Uterus (tissue), 4 donors: ENCODE measurements around the gene LUZP4. TPM values are rescaled to one million over a fixed set of nuclear protein-coding genes. Genes with fewer than 3 reads are reported as not detected.

Experiments used
- DNase-seq, 2 donors: peaks; one replicate each; pipeline ENCODE4 v3.0.0-alpha.2; 2019 to 2020
- H3K27ac ChIP-seq, 2 donors: fragments of 200-600 bp; sonication (generic); 1 replicate in 1 of 2; 2 replicates in 1 of 2; pipeline ENCODE4 v1.5.1; 2016 to 2018
- H3K27me3 ChIP-seq, 2 donors: fragments of 200-600 bp; sonication (generic); one replicate each; pipeline ENCODE4 v1.5.1; 2018 to 2019; ENCODE audit warnings: control low read depth in 1 of 2
- H3K36me3 ChIP-seq, 2 donors: fragments of 200-600 bp; sonication (generic); one replicate each; pipeline ENCODE4 v1.5.1; 2019; ENCODE audit warnings: control low read depth in 1 of 2
- H3K4me1 ChIP-seq, 2 donors: fragments of 200-600 bp; sonication (generic); one replicate each; pipeline ENCODE4 v1.5.1; 2018 to 2019; ENCODE audit warnings: control low read depth in 1 of 2
- H3K4me3 ChIP-seq, 2 donors: fragments of 200-600 bp; sonication (generic); 1 replicate in 1 of 2; 2 replicates in 1 of 2; pipeline ENCODE4 v1.5.1; 2018 to 2019; ENCODE audit warnings: mild to moderate bottlenecking in 1 of 2
- H3K9me3 ChIP-seq, 2 donors: fragments of 200-600 bp; sonication (generic); one replicate each; pipeline ENCODE4 v1.5.1; 2019; ENCODE audit warnings: control low read depth in 1 of 2
- CTCF ChIP-seq, 4 experiments: fragments of 200-600 bp in 2 of 4; fragments of 450-650 bp in 2 of 4; sonication (generic) in 2 of 4; IDR thresholded peaks; one replicate each; pipeline ENCODE4 v1.5.1; 2016 to 2019; ENCODE audit warnings: antibody characterized with exemption in 4 of 4, mild to moderate bottlenecking in 2 of 4, moderate library complexity in 1 of 4
- POLR2A ChIP-seq, 2 donors: fragments of 450-650 bp; IDR thresholded peaks; one replicate each; pipeline ENCODE4 v1.6.1; 2016; ENCODE audit warnings: antibody characterized with exemption in 2 of 2, mild to moderate bottlenecking in 1 of 2, moderate library complexity in 1 of 2
- intact Hi-C: fragments of 100-400 bp; cut with DNase I; formaldehyde crosslinking; loops from one replicate; pipeline ENCODE4 v1.15.1; 2023; ENCODE audit warnings: low total_unique reads
- total RNA-seq, 4 donors: library from RNA; depleted of rRNA in 3 of 4; stranded (reverse); fragments of >200 nt in 3 of 4; gene quantifications; one replicate each; pipeline versions ENCODE4 v1.1.0 to v1.2.4, GENCODE V29; 2014 to 2023
- donor health status: DM: yes; HTN: yes; CAD: no.

Gene LUZP4
- total RNA-seq, 4 donors from 2014 or later: not detected

DNA sequence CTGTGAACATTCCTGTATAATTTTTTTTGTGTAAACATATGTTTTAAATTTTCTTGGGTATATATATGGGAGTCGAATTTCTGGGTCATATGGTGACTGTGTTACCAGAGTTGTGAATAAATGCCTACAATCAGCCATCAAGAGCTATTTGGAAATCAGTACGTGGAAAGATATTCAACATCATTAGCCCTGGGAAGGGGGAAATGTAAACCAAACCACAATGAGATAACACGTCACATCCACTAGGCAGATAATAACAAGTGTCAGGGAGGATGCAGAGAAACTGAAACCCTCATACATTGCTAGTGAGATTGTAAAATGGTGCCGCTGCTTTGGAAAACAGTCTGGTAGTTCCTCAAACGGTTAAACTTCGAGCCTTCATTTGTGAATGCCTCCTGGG is 43.9 kb downstream of the LUZP4 start:
- Histone ChIP-seq H3K36me3 (no peaks in the 10 kb centered on the region), H3K4me3 (no peak overlapping the region), H3K27ac (peak overlapping the region; percentile 58 to 74), H3K4me1 (no peaks in the 10 kb centered on the region), H3K9me3 (no peaks in the 10 kb centered on the region), H3K27me3 (no peaks in the 10 kb centered on the region)
- DNase-seq: no peak
- no peak for TF ChIP-seq POLR2A (IDR thresholded peaks at IDR 0.05)
- TF ChIP-seq CTCF (IDR thresholded peaks at IDR 0.05): no peak
- intact Hi-C loops: no loop called here

DNA sequence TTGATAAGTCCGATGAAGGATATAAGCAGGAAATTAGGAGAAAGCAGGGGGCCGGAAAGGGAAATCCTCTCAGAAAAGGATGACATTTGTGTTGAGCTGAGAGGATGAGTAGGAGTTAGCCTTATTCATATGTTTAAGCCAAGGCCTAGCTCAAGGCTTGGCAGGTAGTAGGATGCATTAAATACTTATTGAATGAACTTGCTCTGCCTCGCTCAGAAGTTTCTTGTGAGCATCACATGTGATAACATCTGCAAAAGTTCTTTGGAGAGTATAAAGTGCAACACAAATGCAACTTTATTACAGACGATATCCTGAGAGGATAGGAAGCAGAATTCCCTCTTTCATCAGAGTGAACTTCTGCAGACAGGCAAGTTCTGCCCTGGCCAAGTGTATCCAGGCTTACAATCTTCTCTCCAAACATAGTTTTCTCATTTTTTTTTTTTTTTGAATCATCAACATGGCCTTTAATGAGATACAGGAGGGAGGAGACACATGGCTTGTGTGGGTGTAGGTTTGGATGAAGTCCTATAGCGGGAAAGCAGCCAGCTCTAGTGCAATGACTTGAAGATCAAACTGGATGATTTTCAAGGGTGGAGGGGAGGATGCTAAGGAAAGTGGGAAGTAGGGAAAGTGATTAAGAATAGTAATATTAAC is 48.1 kb downstream of the LUZP4 start:
- TF ChIP-seq CTCF (IDR thresholded peaks at IDR 0.05) (no peak), POLR2A (IDR thresholded peaks at IDR 0.05) (no peak)
- Histone ChIP-seq H3K36me3 (no peaks in the 10 kb centered on the region), H3K4me1 (no peaks in the 10 kb centered on the region), H3K9me3 (no peaks in the 10 kb centered on the region), H3K27ac (peak overlapping the region; percentile 73 to 77), H3K4me3 (no peak overlapping the region), H3K27me3 (no peaks in the 10 kb centered on the region)
- peak; percentile 61 to 68 for DNase-seq
- intact Hi-C loops: no loop called here

DNA sequence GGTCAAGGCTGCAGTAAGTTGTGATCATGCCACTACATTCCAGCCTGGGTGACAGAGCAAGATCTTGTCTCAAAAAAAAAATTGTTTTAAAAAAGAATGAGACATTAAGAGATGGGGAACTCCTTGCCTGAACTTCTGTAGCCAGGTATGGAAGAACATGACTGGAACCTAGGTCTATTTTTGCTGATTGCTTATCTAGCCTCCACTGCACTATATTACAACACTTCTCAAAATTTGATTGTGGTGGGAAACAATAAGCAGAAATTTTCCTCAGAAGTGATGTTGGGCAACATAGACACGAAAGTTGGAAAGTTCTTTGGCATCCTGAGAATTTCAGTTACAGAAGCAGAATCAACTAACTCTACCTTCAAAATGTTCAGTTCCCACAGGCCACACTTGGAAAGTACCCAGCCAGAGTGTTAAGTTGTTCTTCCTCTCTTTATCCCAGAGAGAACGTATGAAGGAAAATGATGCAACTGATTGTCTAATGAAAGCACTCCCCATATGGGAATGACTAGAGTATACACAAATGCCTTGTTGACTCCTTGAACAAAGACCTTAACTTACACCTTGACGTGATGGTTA is 50.0 kb downstream of the LUZP4 start:
- Histone ChIP-seq H3K27me3 (no peaks in the 10 kb centered on the region), H3K27ac (no peak overlapping the region), H3K4me3 (no peak overlapping the region), H3K36me3 (no peaks in the 10 kb centered on the region), H3K4me1 (peaks cover 0 to 4% of the 10 kb centered on the region in 2 donors), H3K9me3 (no peaks in the 10 kb centered on the region)
- no peak for TF ChIP-seq POLR2A (IDR thresholded peaks at IDR 0.05)
- TF ChIP-seq CTCF (IDR thresholded peaks at IDR 0.05): no peak
- intact Hi-C loops: no loop called here
- DNase-seq: peak in 1 of 2 donors; percentile 30

GRCh38 chrX:115341421-115341820 is 51.9 kb downstream of the LUZP4 start:
- H3K9me3 ChIP-seq: no peaks in the 10 kb centered on the region
- H3K27ac ChIP-seq: no peak overlapping the region
- H3K36me3 ChIP-seq: no peaks in the 10 kb centered on the region
- H3K27me3 ChIP-seq: no peaks in the 10 kb centered on the region
- no peak overlapping the region for H3K4me3 ChIP-seq
- intact Hi-C loops: no loop called here
- TF ChIP-seq POLR2A (IDR thresholded peaks at IDR 0.05) (no peak), CTCF (IDR thresholded peaks at IDR 0.05) (no peak)
- H3K4me1 ChIP-seq: peaks cover 0 to 9% of the 10 kb centered on the region in 2 donors
- no peak for DNase-seq

GRCh38 chrX:115344885-115345614 is 55.5 kb downstream of the LUZP4 start:
- TF ChIP-seq CTCF (IDR thresholded peaks at IDR 0.05) (no peak), POLR2A (IDR thresholded peaks at IDR 0.05) (no peak)
- Histone ChIP-seq H3K4me1 (peaks cover 0 to 9% of the 10 kb centered on the region in 2 donors), H3K27ac (peak overlapping the region; percentile 73 to 80), H3K36me3 (no peaks in the 10 kb centered on the region), H3K9me3 (no peaks in the 10 kb centered on the region), H3K4me3 (no peak overlapping the region), H3K27me3 (no peaks in the 10 kb centered on the region)
- intact Hi-C loops: no loop called here
- peak; percentile 92 to 95 for DNase-seq
